ENCODE results near the gene KIF9.

DNA sequence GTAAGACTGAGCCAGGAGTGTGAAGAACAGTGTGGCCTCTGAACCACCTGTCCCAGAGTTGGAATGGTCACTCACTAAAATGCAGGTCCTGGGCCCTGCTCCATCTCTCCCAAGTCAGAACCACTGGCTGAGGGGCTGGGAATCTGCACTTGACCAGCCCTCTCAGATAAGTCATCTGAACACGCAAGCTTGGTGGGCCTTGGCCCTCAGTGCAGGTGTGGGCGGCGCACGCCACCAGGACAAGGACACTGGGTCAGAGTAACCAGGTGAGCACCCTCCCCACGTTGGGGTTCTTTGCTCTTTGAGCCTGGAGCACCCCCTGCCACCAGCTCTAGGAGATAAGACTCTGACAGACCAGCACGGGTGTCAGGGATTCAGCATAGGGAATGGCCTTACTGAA, 42.7 kb downstream of the KIF9 start:
- TF ChIP-seq POLR2A (IDR thresholded peaks at IDR 0.05; ENCODE audit: control extremely low read depth in 1 of 2, low read depth in 2 of 2, low read length in 2 of 2) (no peak), CEBPB (IDR thresholded peaks at IDR 0.05; ENCODE audit: low read depth, low read length) (no peak), RAD21 (IDR thresholded peaks at IDR 0.05 in 1 of 2, conservative IDR thresholded peaks at IDR 0.05 in 1 of 2; ENCODE audit: low read depth in 2 of 2, low read length in 2 of 2) (no peak), SUZ12 (IDR thresholded peaks at IDR 0.05; ENCODE audit: low read length) (no peak)
